Testis (tissue), 2 donors: ENCODE data around the gene TPMT.

Experiments used
- POLR2A ChIP-seq: fragments of 450-650 bp; IDR thresholded peaks from one replicate; pipeline ENCODE4 v1.6.1; 2017; ENCODE audit warnings: antibody characterized with exemption, mild to moderate bottlenecking, moderate library complexity
- TF ChIP-seq, protein P1 (sequence below), 3 experiments: fragments of 450-650 bp in 2 of 3; fragments of 200-600 bp in 1 of 3; sonication (generic) in 1 of 3; IDR thresholded peaks; one replicate each; pipeline ENCODE4 v1.5.1; 2016 to 2019; ENCODE audit warnings: antibody characterized with exemption in 3 of 3, mild to moderate bottlenecking in 2 of 3, moderate library complexity in 1 of 3

DNA sequence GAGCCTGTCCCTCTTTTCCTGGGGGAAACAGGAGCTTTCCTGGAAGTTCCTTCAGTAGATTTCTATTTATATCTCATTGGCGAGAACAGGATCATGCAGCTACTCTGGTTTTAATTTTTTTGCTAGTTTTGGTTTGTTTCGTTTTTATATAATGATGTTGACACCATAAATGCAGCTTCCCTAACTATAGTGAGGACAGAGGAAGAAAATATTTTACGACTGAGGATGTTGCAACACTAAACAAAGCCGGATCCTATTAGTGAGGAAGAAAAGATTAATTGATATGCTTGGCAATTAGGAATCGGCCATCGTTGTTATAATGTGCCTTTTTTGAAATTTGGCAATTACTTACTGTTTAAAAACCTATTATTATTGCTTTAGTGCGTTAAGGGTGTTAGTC, 17.0 kb upstream of the TPMT start:
- TF ChIP-seq, protein P1, sequence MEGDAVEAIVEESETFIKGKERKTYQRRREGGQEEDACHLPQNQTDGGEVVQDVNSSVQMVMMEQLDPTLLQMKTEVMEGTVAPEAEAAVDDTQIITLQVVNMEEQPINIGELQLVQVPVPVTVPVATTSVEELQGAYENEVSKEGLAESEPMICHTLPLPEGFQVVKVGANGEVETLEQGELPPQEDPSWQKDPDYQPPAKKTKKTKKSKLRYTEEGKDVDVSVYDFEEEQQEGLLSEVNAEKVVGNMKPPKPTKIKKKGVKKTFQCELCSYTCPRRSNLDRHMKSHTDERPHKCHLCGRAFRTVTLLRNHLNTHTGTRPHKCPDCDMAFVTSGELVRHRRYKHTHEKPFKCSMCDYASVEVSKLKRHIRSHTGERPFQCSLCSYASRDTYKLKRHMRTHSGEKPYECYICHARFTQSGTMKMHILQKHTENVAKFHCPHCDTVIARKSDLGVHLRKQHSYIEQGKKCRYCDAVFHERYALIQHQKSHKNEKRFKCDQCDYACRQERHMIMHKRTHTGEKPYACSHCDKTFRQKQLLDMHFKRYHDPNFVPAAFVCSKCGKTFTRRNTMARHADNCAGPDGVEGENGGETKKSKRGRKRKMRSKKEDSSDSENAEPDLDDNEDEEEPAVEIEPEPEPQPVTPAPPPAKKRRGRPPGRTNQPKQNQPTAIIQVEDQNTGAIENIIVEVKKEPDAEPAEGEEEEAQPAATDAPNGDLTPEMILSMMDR (IDR thresholded peaks at IDR 0.05): no peak
- no peak for TF ChIP-seq POLR2A
